NCI-H2029 treated with DMSO at 0.1 percent for 48 hours (cell line): ENCODE data around the gene CHST8.
"Not testable (repeated sequence)": the region's sequence is repeated elsewhere in the genome, so short reads cannot be mapped to it uniquely, and the experiment has no call there.

Source experiments
- DNase-seq: peaks from one replicate; lab custom pipeline; 2025; lab: John Stamatoyannopoulos, UW

Gene CHST8

GRCh38 chr19:33644284-33644836, 22.6 kb downstream of the CHST8 start:
- no peak for DNase-seq

- no peak for DNase-seq
Measured at GRCh38 chr19:33646306-33646705, 24.6 kb downstream of the CHST8 start.

- DNase-seq = no peak
Measured at GRCh38 chr19:33647146-33647545, 25.4 kb downstream of the CHST8 start.

GRCh38 chr19:33649627-33650305, 28.0 kb downstream of the CHST8 start:
- no peak for DNase-seq

GRCh38 chr19:33653684-33654083, 31.9 kb downstream of the CHST8 start:
- no peak for DNase-seq

GRCh38 chr19:33654840-33655508, 33.2 kb downstream of the CHST8 start:
- no peak for DNase-seq

- DNase-seq = no peak
Measured at GRCh38 chr19:33659835-33660234, 38.1 kb downstream of the CHST8 start.

- DNase-seq = no peak
Measured at GRCh38 chr19:33660410-33661124, 38.8 kb downstream of the CHST8 start.

GRCh38 chr19:33661336-33661735, 39.6 kb downstream of the CHST8 start:
- no peak for DNase-seq

- no peak for DNase-seq
Measured at GRCh38 chr19:33662391-33663092, 40.8 kb downstream of the CHST8 start.

GRCh38 chr19:33663316-33663715, 41.6 kb downstream of the CHST8 start:
- not testable (repeated sequence) for DNase-seq

GRCh38 chr19:33664744-33665143, 43.0 kb downstream of the CHST8 start:
- DNase-seq = no peak

- DNase-seq = no peak
Measured at GRCh38 chr19:33665776-33666595, 44.2 kb downstream of the CHST8 start.

- DNase-seq = no peak
Measured at GRCh38 chr19:33667141-33667650, 45.4 kb downstream of the CHST8 start.

- DNase-seq = no peak
Measured at GRCh38 chr19:33667881-33668280, 46.1 kb downstream of the CHST8 start.

GRCh38 chr19:33668968-33669367, 47.2 kb downstream of the CHST8 start:
- no peak for DNase-seq

GRCh38 chr19:33669376-33669775, 47.6 kb downstream of the CHST8 start:
- no peak for DNase-seq

- no peak for DNase-seq
Measured at GRCh38 chr19:33670398-33670797, 48.6 kb downstream of the CHST8 start.

- DNase-seq = no peak
Measured at GRCh38 chr19:33671211-33671610, 49.5 kb downstream of the CHST8 start.

- no peak for DNase-seq
Measured at GRCh38 chr19:33673258-33673875, 51.6 kb downstream of the CHST8 start.
